Astrocyte (in vitro differentiated cells and primary cell): ENCODE measurements around the gene PPP6R1.

Experiments
- EZH2 ChIP-seq: IDR thresholded peaks from 2 replicates; pipeline ENCODE4 v1.6.1; 2012; ENCODE audit warnings: mild to moderate bottlenecking, low read length, inconsistent platforms; ENCODE audit not compliant: insufficient read depth
- TF ChIP-seq, protein P1 (sequence below): IDR thresholded peaks from 2 replicates; pipeline ENCODE4 v1.5.1; 2011; ENCODE audit warnings: low read depth, mild to moderate bottlenecking, inconsistent platforms, low read length, moderate library complexity; ENCODE audit not compliant: insufficient read depth

DNA sequence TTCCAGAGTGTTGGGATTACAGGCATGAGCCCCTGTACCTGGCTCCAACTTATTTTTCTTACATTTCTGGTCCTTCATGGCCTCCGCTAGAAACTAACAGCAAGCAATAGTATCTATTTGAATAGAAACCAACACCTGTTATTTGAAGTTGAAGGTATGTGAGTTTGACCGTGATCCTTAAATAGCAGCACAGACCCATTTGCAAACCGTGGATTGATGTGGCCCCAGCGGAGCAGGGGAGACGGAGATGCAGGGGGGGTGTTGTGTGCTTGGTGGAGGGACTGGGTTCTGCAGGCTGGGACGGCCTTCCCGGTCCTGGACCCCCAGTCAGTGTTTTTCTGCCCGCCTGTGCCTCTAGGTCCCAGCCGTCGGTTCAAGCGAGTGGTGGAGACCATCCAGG lies 49.5 kb upstream of the PPP6R1 start:
- TF ChIP-seq EZH2, result no peak
- TF ChIP-seq, protein P1, sequence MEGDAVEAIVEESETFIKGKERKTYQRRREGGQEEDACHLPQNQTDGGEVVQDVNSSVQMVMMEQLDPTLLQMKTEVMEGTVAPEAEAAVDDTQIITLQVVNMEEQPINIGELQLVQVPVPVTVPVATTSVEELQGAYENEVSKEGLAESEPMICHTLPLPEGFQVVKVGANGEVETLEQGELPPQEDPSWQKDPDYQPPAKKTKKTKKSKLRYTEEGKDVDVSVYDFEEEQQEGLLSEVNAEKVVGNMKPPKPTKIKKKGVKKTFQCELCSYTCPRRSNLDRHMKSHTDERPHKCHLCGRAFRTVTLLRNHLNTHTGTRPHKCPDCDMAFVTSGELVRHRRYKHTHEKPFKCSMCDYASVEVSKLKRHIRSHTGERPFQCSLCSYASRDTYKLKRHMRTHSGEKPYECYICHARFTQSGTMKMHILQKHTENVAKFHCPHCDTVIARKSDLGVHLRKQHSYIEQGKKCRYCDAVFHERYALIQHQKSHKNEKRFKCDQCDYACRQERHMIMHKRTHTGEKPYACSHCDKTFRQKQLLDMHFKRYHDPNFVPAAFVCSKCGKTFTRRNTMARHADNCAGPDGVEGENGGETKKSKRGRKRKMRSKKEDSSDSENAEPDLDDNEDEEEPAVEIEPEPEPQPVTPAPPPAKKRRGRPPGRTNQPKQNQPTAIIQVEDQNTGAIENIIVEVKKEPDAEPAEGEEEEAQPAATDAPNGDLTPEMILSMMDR, result no peak
